NCI-H2227 (cell line): ENCODE data around the gene RAD51B.

Experiments
- DNase-seq: peaks from one replicate; lab custom pipeline; 2025; ENCODE audit not compliant: unreplicated experiment; lab: John Stamatoyannopoulos, UW

The RAD51B gene

GRCh38 chr14:68722186-68722585 lies 902.6 kb downstream of the RAD51B start:
- DNase-seq: no peak

GRCh38 chr14:68722968-68723566 lies 903.5 kb downstream of the RAD51B start:
- DNase-seq: no peak

GRCh38 chr14:68723808-68724268 lies 904.3 kb downstream of the RAD51B start:
- DNase-seq: no peak

- no peak for DNase-seq
Measured at GRCh38 chr14:68724914-68725313, 905.3 kb downstream of the RAD51B start.

GRCh38 chr14:68726093-68726695 lies 906.6 kb downstream of the RAD51B start:
- no peak for DNase-seq

- DNase-seq: no peak
Measured at GRCh38 chr14:68727315-68728047, 907.9 kb downstream of the RAD51B start.

GRCh38 chr14:68728342-68729106 lies 908.9 kb downstream of the RAD51B start:
- no peak for DNase-seq

GRCh38 chr14:68729556-68729955 lies 910.0 kb downstream of the RAD51B start:
- DNase-seq: no peak

- no peak for DNase-seq
Measured at GRCh38 chr14:68730348-68730747, 910.8 kb downstream of the RAD51B start.

GRCh38 chr14:68730811-68731425 lies 911.3 kb downstream of the RAD51B start:
- peak; percentile 43 for DNase-seq

- DNase-seq: no peak
Measured at GRCh38 chr14:68733086-68733914, 913.7 kb downstream of the RAD51B start.

- DNase-seq: no peak
Measured at GRCh38 chr14:68734231-68734732, 914.7 kb downstream of the RAD51B start.

GRCh38 chr14:68735856-68736255 lies 916.3 kb downstream of the RAD51B start:
- DNase-seq: no peak

GRCh38 chr14:68736471-68736871 lies 916.9 kb downstream of the RAD51B start:
- no peak for DNase-seq

- no peak for DNase-seq
Measured at GRCh38 chr14:68737086-68737485, 917.5 kb downstream of the RAD51B start.

GRCh38 chr14:68738559-68738958 lies 919.0 kb downstream of the RAD51B start:
- DNase-seq: no peak

- DNase-seq: no peak
Measured at GRCh38 chr14:68739701-68740100, 920.1 kb downstream of the RAD51B start.

GRCh38 chr14:68740788-68741476 lies 921.4 kb downstream of the RAD51B start:
- DNase-seq: no peak

GRCh38 chr14:68741477-68741791 lies 921.9 kb downstream of the RAD51B start:
- DNase-seq: no peak
